Adipose tissue (tissue), 3 donors: ENCODE results near the gene DHX58. TPM values are rescaled to one million over a fixed set of nuclear protein-coding genes. Genes with fewer than 3 reads are reported as not detected.

Experiments used
- H3K27ac ChIP-seq: one replicate; pipeline ENCODE4 v1.5.1; 2013; ENCODE audit warnings: low read depth, low read length
- WGBS, 3 donors: extraction: QIAGEN DNeasy Blood & Tissue Kit; methylation state at CpG; one replicate each; pipeline ENCODE4 v1.1.7; 2013; 5-methylcytosine and 5-hydroxymethylcytosine counted together
- polyA plus RNA-seq, 3 donors: library from polyadenylated mRNA; stranded (reverse); fragments of 200-250 nt; gene quantifications; one replicate each; pipeline ENCODE4 v1.2.3, GENCODE V29; 2013
- donor health status: healthy with polysubstance abuse.
- donor health status: Bipolar disorder and iron deficiency.
- donor health status: healthy.

The DHX58 gene
- polyA plus RNA-seq, 3 donors = 6.2 to 17.4 (median 7.0) TPM

- 69 to 78% (median 70%) methylated on average over 8 of the region's 8 CpGs for WGBS, 3 donors
- no peak overlapping the region for H3K27ac ChIP-seq
Measured at GRCh38 chr17:42096360-42097111, 16.0 kb downstream of the DHX58 start.

GRCh38 chr17:42094375-42095069, 18.0 kb downstream of the DHX58 start:
- no peak overlapping the region for H3K27ac ChIP-seq
- 87 to 92% (median 88%) methylated on average over 12 of the region's 12 CpGs for WGBS, 3 donors

- 56 to 76% (median 60%) methylated on average over 6 of the region's 6 CpGs for WGBS, 3 donors
- H3K27ac ChIP-seq = no peak overlapping the region
Measured at GRCh38 chr17:42092939-42093338, 19.6 kb downstream of the DHX58 start.

GRCh38 chr17:42090964-42091790, 21.3 kb downstream of the DHX58 start:
- WGBS, 3 donors = 86 to 89% (median 87%) methylated on average over 8 of the region's 8 CpGs
- H3K27ac ChIP-seq = no peak overlapping the region

GRCh38 chr17:42088736-42089135, 23.8 kb downstream of the DHX58 start:
- WGBS, 3 donors = 86 to 91% (median 87%) methylated on average over 8 of the region's 8 CpGs
- no peak overlapping the region for H3K27ac ChIP-seq

GRCh38 chr17:42087736-42088705, 24.5 kb downstream of the DHX58 start:
- no peak overlapping the region for H3K27ac ChIP-seq
- 36 to 75% (median 68%) methylated on average over 20 of the region's 20 CpGs for WGBS, 3 donors

- WGBS, 3 donors = 71 to 82% (median 79%) methylated on average over 7 of the region's 7 CpGs
- no peak overlapping the region for H3K27ac ChIP-seq
Measured at GRCh38 chr17:42087042-42087701, 25.3 kb downstream of the DHX58 start.

GRCh38 chr17:42081516-42082129, 30.9 kb downstream of the DHX58 start:
- H3K27ac ChIP-seq = no peak overlapping the region
- WGBS, 3 donors = 85 to 88% (median 86%) methylated on average over 9 of the region's 9 CpGs

- 75 to 84% (median 79%) methylated on average over 2 of the region's 2 CpGs for WGBS, 3 donors
- H3K27ac ChIP-seq = no peak overlapping the region
Measured at GRCh38 chr17:42079541-42079940, 33.0 kb downstream of the DHX58 start.

GRCh38 chr17:42078396-42079043, 34.0 kb downstream of the DHX58 start:
- 54 to 78% (median 58%) methylated on average over 8 of the region's 8 CpGs for whole genome bisulfite sequencing, 3 donors
- H3K27ac ChIP-seq = no peak overlapping the region

GRCh38 chr17:42077755-42078154, 34.8 kb downstream of the DHX58 start:
- no peak overlapping the region for H3K27ac ChIP-seq
- 81 to 93% (median 92%) methylated on average over 5 of the region's 5 CpGs for WGBS, 3 donors

- no peak overlapping the region for H3K27ac ChIP-seq
- WGBS, 3 donors = 72 to 81% (median 78%) methylated on average over 4 of the region's 4 CpGs
Measured at GRCh38 chr17:42076797-42077559, 35.5 kb downstream of the DHX58 start.

GRCh38 chr17:42075789-42076188, 36.7 kb downstream of the DHX58 start:
- no peak overlapping the region for H3K27ac ChIP-seq
- 68 to 83% (median 73%) methylated on average over 6 of the region's 6 CpGs for WGBS, 3 donors

- no peak overlapping the region for H3K27ac ChIP-seq
Measured at GRCh38 chr17:42072323-42073187, 40.0 kb downstream of the DHX58 start.

GRCh38 chr17:42071810-42072209, 40.7 kb downstream of the DHX58 start:
- 21 to 33% (median 27%) methylated on average over 3 of the region's 3 CpGs for WGBS, 3 donors
- H3K27ac ChIP-seq = no peak overlapping the region

More at GRCh38 chr17:42072323-42073187, 40.0 kb downstream of the DHX58 start:
- whole genome bisulfite sequencing, 3 donors = 5 to 14% (median 8%) methylated on average over 54 to 67 of the region's 67 CpGs
